ENCODE data around the gene GPR146.
"Not testable (repeated sequence)": the region's sequence is repeated elsewhere in the genome, so short reads cannot be mapped to it uniquely, and the experiment has no call there.

GPR146 gene

DNA sequence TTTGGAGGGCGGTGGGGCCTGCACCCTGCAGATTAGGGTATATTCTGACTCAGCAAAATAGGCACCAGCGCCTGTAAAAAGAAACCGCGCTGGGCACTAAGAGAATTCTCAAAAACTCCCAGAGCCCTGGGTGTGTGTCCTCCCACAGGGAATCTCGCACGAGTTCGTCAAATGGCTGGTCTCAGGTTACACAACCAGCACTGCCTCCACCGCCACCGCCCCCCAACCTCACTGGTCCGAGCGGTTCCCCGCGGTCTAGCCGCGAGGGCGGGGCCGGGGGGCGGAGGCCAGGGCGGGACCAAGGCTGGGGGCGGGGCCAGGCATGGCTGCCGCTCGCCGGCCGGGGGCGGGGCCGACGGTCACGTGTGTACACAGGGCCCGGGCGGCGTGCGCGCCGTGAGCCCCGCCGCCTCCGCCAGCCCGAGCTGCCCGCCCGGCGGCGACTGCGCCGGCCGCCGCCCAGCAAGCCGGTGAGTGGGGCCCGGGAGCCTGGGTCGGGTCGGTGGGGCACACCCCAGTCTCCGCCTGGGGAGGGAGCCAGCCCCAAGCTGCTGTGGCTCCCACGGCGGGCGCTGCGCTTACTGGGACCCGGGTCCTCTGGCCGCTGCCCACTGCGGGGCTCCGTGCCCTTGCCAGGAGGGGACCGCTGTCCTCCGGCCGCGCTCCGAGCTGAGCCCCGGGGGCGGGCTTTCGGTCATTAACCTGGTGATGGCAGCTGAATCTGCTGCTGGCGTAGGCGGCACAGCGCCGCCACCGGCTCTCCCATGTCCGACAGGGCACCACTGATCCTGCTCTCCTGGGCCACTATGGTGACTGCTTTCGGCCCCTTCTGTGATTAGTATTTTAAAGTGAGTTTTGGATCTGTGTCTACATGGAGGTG, at the start of gene GPR146:
GPR146 (plus strand) TSS at position 358 of the 880 bp plus-strand sequence. CDS start 12,970 bp downstream, outside the sequence.
- peak; percentile 77 to 90 (median 84) for DNase-seq

GRCh38 chr7:994592-995308, 49.6 kb upstream of the GPR146 start:
- DNase-seq: no peak

- DNase-seq: no peak
Measured at GRCh38 chr7:995571-995970, 48.8 kb upstream of the GPR146 start.

DNA sequence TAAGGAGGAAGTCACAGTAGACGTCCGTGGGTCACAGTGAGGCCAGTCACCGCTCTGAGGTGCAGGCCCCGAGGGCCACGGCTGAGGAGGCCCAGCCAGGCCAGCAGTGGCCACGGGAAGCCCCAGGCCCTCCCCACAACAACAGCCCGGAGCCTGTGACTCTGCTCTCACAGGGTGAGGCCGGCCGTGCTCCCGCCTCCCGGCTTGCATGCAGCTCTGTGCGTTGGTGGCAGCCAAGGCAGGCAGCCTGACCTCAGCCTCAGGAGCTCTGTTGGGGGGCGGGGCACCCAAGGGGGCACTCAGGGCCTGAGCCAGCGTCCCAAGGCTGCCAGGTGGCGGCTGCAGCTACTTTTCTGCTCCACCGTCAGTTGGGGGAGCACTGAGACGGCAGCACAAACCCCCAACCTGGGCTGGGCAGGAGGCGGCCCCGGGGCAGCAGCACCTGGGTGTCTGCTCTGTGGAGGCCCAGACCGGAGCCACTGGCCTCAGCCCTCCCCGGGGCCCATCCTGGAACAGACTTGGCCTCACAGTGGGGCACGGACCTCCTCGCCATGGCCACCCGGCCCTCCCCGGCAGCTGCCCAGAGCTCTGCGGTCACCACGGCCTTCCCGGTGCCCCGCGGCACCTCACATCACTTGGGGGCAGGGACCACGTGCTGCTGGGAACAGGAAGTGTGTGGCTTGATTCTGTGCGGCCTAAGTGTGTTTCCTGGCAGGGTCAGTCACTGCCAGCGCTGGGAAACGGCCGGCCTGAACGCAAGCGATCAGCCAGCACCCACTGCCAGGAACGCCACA, 48.1 kb upstream of the GPR146 start:
- DNase-seq: no peak

- no peak for DNase-seq
Measured at GRCh38 chr7:997404-998395, 46.6 kb upstream of the GPR146 start.

DNA sequence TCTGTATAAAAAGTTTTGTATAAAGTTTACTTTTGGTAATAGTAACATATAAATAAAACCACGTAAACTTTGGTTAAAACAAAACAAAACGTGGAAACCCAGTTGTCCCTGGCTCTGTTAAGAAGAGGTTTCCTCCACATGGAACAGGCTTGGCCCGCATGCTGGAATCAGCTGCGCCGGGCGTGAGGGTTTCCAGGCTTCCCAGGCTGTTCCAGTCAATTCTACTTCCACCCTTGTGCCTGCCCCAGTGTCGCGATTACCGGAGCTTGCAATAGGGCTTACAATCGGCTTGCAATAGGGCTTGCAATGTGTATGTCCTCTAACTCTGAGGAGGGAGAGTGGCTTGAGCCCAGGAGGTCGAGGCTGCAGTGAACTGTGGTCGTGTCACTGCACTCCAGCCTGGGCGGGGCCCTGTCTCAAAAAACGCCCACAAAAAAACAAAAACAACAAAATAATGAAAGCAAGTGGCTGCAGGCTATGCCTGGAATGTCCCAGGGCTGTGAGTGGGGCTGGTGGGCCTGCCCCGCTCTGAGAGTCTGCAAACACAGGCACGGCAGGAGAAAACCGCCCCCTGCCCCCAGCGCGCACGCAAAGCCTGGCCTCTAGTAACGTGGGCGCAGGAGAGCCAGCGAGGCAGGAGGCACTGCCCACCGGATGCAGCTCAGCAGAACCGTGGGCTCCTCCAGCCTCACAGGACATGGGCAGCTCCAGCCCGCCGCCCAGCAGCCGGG, 45.0 kb upstream of the GPR146 start:
- no peak for DNase-seq

DNA sequence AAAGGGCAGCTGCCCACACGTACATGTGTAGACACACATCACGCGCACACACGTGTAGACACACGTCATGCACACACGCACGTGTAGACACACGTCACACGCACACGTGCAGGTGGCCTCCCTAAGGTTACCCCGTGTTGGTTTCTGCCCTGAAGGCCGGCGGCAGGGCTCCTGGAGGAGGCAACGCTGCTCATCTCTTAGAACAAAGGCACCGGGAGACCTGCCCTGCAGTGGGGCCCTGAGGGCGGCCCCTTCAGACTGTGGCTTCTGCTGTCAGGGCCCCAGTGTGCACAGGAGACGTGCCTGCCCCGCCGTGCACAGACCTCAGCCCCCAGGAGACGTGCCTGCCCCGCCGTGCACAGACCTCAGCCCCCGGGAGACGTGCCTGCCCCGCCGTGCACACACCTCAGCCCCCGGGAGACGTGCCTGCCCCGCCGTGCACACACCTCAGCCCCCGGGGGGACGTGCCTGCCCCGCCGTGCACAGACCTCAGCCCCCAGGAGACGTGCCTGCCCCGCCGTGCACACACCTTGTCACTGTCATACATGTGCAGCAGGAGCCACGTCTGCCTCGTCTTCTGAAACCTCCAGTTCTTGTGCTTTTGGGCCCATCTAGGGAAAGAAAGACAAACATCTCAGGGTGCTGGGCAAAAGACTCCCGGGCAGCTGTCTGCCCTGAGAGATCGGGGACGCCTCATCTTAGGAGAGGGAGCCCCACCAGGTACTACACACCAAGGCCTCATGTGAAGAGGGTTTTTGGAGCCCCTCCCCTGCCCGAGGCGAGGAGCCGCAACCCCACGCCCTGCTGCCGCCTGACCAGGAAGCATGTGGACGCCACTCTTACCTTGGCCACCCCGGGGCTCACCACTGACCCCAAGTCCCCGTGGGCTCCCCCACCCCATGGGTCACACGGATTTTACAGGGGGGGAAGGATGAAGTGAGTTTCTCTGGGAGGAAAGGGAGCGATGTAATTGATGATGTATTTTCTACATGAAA, 44.1 kb upstream of the GPR146 start:
- no peak for DNase-seq

DNA sequence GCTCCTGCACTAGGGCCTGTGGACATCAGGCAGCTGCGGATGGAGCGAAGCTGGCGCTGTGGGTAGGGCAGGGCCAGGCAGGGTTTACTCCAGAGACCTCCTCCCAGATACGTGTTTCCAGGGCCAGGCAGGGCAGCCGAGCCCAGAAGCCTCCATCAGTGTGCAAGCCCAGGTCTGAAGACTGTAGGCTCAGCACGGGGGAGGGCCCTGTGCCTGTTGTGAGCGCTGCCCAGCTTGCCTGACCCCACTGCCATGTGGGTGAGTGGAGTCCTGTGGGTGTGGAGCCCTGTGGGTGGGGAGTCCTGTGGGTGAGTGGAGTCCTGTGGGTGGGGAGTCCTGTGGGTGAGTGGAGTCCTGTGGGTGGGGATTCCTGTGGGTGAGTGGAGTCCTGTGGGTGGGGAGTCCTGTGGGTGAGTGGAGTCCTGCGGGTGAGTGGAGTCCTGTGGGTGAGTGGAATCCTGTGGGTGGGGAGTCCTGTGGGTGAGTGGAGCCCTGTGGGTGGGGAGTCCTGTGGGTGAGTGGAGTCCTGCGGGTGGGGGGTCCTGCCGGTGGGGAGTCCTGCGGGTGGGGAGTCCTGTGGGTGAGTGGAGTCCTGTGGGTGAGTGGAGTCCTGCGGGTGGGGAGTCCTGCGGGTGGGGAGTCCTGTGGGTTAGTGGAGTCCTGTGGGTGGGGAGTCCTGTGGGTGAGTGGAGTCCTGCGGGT, 43.1 kb upstream of the GPR146 start:
- not testable (repeated sequence) for DNase-seq

GRCh38 chr7:1002026-1002425, 42.3 kb upstream of the GPR146 start:
- DNase-seq: not testable (repeated sequence)

DNA sequence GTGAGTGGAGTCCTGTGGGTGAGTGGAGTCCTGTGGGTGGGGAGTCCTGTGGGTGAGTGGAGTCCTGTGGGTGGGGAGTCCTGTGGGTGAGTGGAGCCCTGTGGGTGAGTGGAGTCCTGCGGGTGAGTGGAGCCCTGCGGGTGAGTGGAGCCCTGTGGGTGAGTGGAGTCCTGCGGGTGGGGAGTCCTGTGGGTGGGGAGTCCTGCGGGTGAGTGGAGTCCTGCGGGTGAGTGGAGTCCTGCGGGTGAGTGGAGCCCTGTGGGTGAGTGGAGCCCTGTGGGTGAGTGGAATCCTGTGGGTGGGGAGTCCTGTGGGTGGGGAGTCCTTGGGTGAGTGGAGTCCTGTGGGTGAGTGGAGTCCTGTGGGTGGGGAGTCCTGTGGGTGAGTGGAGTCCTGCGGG, 41.9 kb upstream of the GPR146 start:
- not testable (repeated sequence) for DNase-seq

DNA sequence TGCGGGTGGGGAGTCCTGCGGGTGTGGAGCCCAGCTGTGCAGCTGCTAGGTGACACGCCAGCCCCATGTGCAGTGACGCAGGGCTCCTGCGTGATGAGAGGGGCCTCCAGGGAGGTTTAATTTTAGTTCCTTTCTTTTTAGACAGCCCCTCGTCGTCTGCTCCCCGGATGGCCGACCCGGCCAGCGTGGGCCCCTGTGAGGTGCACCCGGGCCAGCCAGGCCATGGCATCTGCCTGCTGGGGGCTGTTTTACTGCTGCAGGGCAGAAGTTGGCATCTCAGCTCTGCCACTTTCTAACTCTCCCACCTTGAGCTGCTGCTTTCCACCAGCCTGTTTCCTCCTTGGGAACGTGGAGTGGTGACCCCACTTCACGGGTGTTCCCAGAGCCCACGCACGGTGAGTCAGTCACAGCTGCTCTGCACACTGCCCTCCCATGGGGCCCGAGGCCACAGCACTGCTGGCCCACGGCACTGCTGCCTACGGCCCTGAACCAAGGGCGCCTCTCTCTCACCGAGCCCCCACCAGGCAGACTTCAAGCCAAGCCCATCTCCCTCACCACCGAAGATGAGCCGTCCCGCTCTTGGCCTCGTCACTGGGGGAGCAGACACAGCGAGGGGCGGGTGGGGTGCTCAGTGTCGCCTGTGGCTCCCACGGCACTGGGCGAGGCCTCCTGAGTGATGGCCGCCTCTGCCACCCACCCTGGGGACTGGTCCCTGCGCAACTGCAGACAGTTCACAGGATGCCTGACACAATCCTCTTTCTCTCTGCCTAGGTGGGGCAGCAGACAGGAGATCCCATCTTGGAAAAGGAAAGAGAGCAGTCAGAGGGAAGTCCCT, 40.1 kb upstream of the GPR146 start:
- DNase-seq: no peak

- DNase-seq: no peak
Measured at GRCh38 chr7:1005303-1005702, 39.0 kb upstream of the GPR146 start.

- DNase-seq: no peak
Measured at GRCh38 chr7:1007901-1008300, 36.4 kb upstream of the GPR146 start.

- no peak for DNase-seq
Measured at GRCh38 chr7:1008733-1009363, 35.5 kb upstream of the GPR146 start.

- no peak for DNase-seq
Measured at GRCh38 chr7:1009747-1010146, 34.6 kb upstream of the GPR146 start.

- no peak for DNase-seq
Measured at GRCh38 chr7:1010226-1010625, 34.1 kb upstream of the GPR146 start.

DNA sequence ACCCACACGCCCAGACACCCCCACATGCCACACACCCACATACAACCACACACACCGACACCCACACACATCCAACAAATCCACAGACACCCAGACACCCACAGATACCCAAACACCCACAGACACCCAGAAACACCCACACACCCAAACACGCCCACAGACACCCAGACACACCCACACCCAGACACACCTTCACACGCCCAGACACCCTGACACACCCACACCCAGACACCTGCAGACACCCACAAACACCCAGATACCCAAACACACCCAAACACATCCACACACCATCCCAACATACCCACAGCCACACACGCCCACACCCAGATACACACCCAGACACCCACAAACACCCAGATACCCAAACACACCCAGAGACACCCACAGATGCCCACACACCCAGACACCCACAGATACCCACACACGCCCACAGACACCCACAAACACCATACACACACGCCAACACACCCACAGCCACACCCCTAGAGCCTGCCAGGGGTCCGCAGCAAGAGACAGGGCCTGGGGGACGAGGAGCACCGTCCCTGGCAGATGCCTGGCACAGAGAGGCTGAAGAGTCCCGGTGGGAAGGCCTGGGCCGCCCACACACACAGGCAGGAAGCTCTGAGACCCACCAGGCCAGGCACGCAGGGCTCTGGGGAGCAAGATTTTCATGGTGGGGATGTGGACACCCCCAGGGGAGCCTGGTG, 32.9 kb upstream of the GPR146 start:
- DNase-seq: no peak
